GM12878 (cell line): ENCODE data around the gene CLTCL1.

Source experiments
- ATF3 ChIP-seq: IDR thresholded peaks from 2 replicates; pipeline ENCODE4 v1.6.1; 2011; ENCODE audit warnings: low read depth, mild to moderate bottlenecking, low read length, moderate library complexity, borderline replicate concordance; ENCODE audit errors: extremely low read depth
- EP300 ChIP-seq, 2 experiments: fragments of 150-350 bp in 1 of 2; IDR thresholded peaks; 2 replicates each; pipeline ENCODE4 v1.6.1; 2011 to 2012; ENCODE audit warnings: low read depth in 2 of 2, low read length in 2 of 2, borderline replicate concordance in 1 of 2, improper control_type of control experiment in 1 of 2, inconsistent platforms in 1 of 2; ENCODE audit not compliant: control insufficient read depth in 1 of 2
- GABPA ChIP-seq: IDR thresholded peaks from 2 replicates; pipeline ENCODE4 v1.6.1; 2014; ENCODE audit warnings: antibody characterized with exemption, low read depth, mild to moderate bottlenecking, inconsistent platforms
- MTA3 ChIP-seq: IDR thresholded peaks from 2 replicates; pipeline ENCODE4 v1.6.1; 2012; ENCODE audit warnings: low read length, inconsistent platforms, borderline replicate concordance
- POLR2AphosphoS5 ChIP-seq: IDR thresholded peaks from 2 replicates; pipeline ENCODE4 v1.6.1; 2011; ENCODE audit warnings: mild to moderate bottlenecking, low read length, inconsistent platforms
- YY1 ChIP-seq: IDR thresholded peaks from 2 replicates; pipeline ENCODE4 v1.6.1; 2011; ENCODE audit warnings: low read depth, mild to moderate bottlenecking, low read length
- TF ChIP-seq, protein P1 (sequence below), 3 experiments: IDR thresholded peaks in 2 of 3; conservative IDR thresholded peaks in 1 of 3; 2 replicates each; pipeline ENCODE4 v1.5.1; 2011; ENCODE audit warnings: low read depth in 3 of 3, low read length in 3 of 3, mild to moderate bottlenecking in 3 of 3, control low read depth in 2 of 3, moderate library complexity in 2 of 3, inconsistent platforms in 1 of 3, mixed read lengths in 1 of 3; ENCODE audit not compliant: control insufficient read depth in 2 of 3, insufficient read depth in 1 of 3; ENCODE audit errors: extremely low read depth in 1 of 3

GRCh38 chr22:19238900-19239299, 52.6 kb downstream of the CLTCL1 start:
- TF ChIP-seq POLR2AphosphoS5: no peak
- TF ChIP-seq EP300 (IDR thresholded peaks at IDR 0.05; ENCODE audit: borderline replicate concordance in 1 of 2, control insufficient read depth in 1 of 2, low read depth in 2 of 2, low read length in 2 of 2): no peak
- TF ChIP-seq MTA3: no peak
- no peak for TF ChIP-seq YY1
- TF ChIP-seq, protein P1, sequence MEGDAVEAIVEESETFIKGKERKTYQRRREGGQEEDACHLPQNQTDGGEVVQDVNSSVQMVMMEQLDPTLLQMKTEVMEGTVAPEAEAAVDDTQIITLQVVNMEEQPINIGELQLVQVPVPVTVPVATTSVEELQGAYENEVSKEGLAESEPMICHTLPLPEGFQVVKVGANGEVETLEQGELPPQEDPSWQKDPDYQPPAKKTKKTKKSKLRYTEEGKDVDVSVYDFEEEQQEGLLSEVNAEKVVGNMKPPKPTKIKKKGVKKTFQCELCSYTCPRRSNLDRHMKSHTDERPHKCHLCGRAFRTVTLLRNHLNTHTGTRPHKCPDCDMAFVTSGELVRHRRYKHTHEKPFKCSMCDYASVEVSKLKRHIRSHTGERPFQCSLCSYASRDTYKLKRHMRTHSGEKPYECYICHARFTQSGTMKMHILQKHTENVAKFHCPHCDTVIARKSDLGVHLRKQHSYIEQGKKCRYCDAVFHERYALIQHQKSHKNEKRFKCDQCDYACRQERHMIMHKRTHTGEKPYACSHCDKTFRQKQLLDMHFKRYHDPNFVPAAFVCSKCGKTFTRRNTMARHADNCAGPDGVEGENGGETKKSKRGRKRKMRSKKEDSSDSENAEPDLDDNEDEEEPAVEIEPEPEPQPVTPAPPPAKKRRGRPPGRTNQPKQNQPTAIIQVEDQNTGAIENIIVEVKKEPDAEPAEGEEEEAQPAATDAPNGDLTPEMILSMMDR (IDR thresholded peaks at IDR 0.05 in 2 of 3, conservative IDR thresholded peaks at IDR 0.05 in 1 of 3; ENCODE audit: control insufficient read depth in 2 of 3, extremely low read depth in 1 of 3, insufficient read depth in 1 of 3, low read depth in 3 of 3, low read length in 3 of 3): no peak
- TF ChIP-seq GABPA: no peak
- TF ChIP-seq ATF3: no peak
